ENCODE results near the gene OSBPL7. TPM values are rescaled to one million over a fixed set of nuclear protein-coding genes. Genes with fewer than 3 reads are reported as not detected.

Gene OSBPL7
- total RNA-seq, 1 donor from 2014 or later = 28.8 TPM

DNA sequence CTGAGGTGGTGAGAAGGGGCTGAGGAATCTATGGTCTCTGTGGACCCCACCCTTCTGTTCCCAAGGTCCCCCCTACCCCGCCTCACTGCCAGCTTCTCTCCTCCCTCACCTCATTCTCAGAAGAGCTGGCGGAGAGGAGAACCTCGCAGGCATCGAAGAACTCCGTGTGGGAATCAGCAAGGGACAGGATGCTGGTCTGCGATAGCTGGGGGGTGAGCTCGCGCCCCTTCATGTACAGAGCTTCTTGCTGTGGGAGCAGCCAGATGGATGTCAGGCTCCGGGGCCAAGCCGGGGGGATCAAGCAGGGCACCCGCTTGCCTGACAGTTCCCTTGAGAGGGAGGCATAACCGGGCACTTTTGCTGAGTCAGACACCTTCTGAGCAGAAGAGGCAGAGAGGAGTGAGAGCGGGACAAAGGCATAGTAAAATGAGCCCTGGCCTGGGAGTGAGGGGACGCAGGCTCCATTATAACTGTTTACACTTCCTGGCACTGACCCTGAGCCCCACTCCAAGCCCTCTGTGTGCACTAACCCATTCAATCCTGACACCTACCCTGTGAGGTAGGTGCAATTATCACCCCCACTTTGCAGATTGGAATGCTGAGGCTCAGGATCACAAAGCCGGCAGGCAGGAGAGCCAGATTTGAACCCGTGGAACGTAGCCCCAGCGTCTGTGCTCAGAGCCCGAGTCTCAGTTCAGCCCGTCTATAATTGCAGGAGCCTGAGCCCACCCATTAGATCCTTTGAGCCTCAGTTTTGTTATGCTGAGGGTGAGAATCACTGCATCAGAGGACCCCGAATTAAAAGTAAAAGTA lies 6.3 kb downstream of the OSBPL7 start:
- no peaks in the 10 kb centered on the region for H3K9me3 ChIP-seq
- peaks cover 32 to 68% of the 10 kb centered on the region in 2 donors for H3K36me3 ChIP-seq
- no peak overlapping the region for H3K27ac ChIP-seq
- intact Hi-C loops (cut with DNase I) = no loop called here
- no peak for DNase-seq (ENCODE audit: low spot score in 2 of 2)
- H3K4me3 ChIP-seq = no peak overlapping the region
- TF ChIP-seq, protein P1, sequence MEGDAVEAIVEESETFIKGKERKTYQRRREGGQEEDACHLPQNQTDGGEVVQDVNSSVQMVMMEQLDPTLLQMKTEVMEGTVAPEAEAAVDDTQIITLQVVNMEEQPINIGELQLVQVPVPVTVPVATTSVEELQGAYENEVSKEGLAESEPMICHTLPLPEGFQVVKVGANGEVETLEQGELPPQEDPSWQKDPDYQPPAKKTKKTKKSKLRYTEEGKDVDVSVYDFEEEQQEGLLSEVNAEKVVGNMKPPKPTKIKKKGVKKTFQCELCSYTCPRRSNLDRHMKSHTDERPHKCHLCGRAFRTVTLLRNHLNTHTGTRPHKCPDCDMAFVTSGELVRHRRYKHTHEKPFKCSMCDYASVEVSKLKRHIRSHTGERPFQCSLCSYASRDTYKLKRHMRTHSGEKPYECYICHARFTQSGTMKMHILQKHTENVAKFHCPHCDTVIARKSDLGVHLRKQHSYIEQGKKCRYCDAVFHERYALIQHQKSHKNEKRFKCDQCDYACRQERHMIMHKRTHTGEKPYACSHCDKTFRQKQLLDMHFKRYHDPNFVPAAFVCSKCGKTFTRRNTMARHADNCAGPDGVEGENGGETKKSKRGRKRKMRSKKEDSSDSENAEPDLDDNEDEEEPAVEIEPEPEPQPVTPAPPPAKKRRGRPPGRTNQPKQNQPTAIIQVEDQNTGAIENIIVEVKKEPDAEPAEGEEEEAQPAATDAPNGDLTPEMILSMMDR (IDR thresholded peaks at IDR 0.05) = no peak
- H3K4me1 ChIP-seq = peaks cover 0 to 3% of the 10 kb centered on the region in 2 donors
- H3K27me3 ChIP-seq = no peaks in the 10 kb centered on the region

DNA sequence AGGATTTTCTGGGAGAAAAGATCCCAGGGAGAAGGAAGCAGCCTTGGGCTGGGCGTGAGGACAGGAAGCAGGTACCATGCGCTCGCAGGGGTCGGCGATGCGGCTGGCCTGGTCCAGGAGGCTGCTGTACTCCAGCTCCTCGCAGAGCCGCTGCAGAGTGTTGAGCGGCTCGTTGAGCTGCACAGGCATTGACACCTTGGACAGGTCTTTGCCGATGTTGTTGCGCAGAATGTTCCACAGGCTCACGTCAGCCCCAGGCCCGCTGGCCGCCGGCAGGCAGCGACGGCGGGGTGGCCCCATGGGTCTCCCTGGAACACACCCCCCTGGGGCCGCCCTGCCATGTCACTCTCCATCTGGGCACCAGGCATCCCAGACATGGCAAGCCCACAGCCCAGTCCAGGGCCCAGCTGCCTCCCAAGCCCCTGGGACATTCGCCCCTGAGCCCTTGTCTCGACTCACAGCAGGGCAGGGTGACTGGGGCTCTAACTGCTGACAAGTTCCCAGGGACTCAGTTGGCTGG lies 8.0 kb downstream of the OSBPL7 start:
- DNase-seq (ENCODE audit: low spot score in 2 of 2) = peak in 1 of 2 donors; percentile 56
- TF ChIP-seq, protein P1 (IDR thresholded peaks at IDR 0.05) = no peak
- Histone ChIP-seq H3K27ac (no peak overlapping the region), H3K27me3 (no peaks in the 10 kb centered on the region), H3K36me3 (peaks cover 43 to 72% of the 10 kb centered on the region in 2 donors), H3K4me3 (no peak overlapping the region), H3K4me1 (peaks cover 0 to 3% of the 10 kb centered on the region in 2 donors), H3K9me3 (no peaks in the 10 kb centered on the region)
- intact Hi-C loops (cut with DNase I) = no loop called here

DNA sequence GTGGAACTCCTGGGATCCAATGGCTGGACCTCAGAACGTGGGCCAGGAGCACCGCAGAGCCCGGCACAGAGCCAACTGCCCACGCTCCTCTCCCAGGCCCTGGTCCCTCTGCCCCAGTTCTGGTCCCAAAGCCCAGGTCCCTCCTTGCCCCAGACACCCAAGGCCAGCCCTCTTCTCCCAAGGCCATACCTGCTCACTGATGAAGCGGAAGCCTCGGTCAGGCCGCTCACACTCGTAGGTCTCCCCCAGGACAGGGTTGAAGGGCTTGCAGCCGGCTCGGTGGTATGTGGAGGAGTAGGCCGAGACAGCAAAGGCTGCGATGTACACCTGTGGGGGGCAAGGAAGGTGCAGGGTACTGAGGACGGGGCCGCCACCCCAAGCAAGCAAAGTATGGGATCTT lies 8.5 kb downstream of the OSBPL7 start:
- no peak overlapping the region for H3K27ac ChIP-seq
- peaks cover 0 to 3% of the 10 kb centered on the region in 2 donors for H3K4me1 ChIP-seq
- H3K9me3 ChIP-seq = no peaks in the 10 kb centered on the region
- DNase-seq (ENCODE audit: low spot score in 2 of 2) = peak in 1 of 2 donors; percentile 54
- H3K36me3 ChIP-seq = peaks cover 44 to 72% of the 10 kb centered on the region in 2 donors
- intact Hi-C loops (cut with DNase I) = no loop called here
- H3K4me3 ChIP-seq = no peak overlapping the region
- H3K27me3 ChIP-seq = no peaks in the 10 kb centered on the region
- TF ChIP-seq, protein P1 (IDR thresholded peaks at IDR 0.05) = no peak

DNA sequence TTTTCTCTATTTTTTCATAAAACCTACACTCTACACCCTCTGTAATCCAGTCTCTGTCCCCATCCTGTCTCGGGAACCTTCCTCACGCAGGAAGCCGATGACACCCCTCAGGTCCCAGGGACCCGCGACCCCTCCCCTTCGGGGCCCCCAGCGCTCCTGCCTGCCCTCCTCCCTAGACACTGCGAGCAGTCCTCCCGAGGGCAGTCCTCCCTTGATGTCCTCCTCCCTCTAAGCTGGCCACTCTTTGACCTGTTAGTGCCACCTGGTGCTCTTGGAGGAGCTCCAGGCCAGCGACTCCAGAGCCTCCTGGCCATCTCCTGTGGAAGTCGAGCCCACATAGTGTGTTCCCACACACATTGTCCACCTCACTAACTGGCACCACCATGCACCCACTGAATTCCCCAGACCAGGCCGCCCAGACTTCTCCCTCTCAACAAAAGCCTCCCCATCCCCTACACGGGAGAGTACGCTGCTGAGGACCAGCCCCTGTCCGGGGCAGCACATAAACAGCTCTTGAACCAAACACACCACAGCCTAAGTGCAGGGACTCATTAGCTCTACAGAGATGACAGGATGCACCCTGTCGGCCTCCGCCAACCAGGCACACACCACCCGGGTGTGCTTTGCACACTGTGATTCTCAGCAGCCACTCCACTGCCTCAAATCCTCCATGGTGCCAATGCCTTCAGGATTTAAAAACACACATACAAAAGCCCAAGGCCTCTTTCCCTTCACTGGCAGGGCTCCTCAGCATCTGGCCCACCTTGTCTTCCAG lies 9.3 kb downstream of the OSBPL7 start:
- H3K27ac ChIP-seq = no peak overlapping the region
- TF ChIP-seq, protein P1 (IDR thresholded peaks at IDR 0.05) = no peak
- peaks cover 0 to 3% of the 10 kb centered on the region in 2 donors for H3K4me1 ChIP-seq
- peak in 1 of 2 donors; percentile 41 for DNase-seq (ENCODE audit: low spot score in 2 of 2)
- H3K27me3 ChIP-seq = no peaks in the 10 kb centered on the region
- no peak overlapping the region for H3K4me3 ChIP-seq
- intact Hi-C loops (cut with DNase I) = no loop called here
- H3K36me3 ChIP-seq = peaks cover 42 to 72% of the 10 kb centered on the region in 2 donors
- no peaks in the 10 kb centered on the region for H3K9me3 ChIP-seq

DNA sequence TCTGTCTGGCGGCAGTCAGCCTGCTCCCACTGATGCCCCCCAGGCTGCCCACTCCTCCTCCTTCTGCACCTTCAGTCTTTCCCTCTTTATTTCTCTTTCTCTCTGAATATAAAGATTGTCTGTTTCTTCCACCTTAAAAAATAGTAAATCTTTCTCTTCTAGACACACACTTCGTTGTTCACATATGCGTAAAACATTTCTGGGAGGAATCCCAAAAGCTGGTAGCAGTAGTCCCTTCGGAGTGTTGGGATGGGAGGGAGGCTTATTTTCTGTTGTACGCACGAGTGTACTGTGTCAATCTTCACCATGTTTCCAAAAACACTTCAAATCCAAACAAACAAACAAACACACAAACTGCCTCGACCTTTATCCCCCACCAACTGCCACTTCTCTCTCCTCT lies 9.9 kb downstream of the OSBPL7 start:
- TF ChIP-seq, protein P1 (IDR thresholded peaks at IDR 0.05) = no peak
- Histone ChIP-seq H3K4me3 (no peak overlapping the region), H3K36me3 (peaks cover 38 to 73% of the 10 kb centered on the region in 2 donors), H3K4me1 (peaks cover 0 to 3% of the 10 kb centered on the region in 2 donors), H3K27ac (peak overlapping the region in 1 of 2 donors; percentile 68), H3K9me3 (no peaks in the 10 kb centered on the region), H3K27me3 (no peaks in the 10 kb centered on the region)
- DNase-seq (ENCODE audit: low spot score in 2 of 2) = peak in 1 of 2 donors; percentile 5
- intact Hi-C loops (cut with DNase I) = no loop called here

Measured in ascending aorta (tissue), 2 donors.